ENCODE results near the gene GDF3.
A peak's percentile ranks its signal among the peaks of the same experiment; 100 is the strongest.
"Not testable (repeated sequence)": the region's sequence is repeated elsewhere in the genome, so short reads cannot be mapped to it uniquely, and the experiment has no call there.

GDF3 gene

GRCh38 chr12:7695566-7696197 is at the start of gene GDF3:
TSS of gene GDF3 (minus strand) at chr12:7695775. CDS start at chr12:7695728, 47 bp downstream.
- no peak for DNase-seq

GRCh38 chr12:7732993-7733392 is 37.4 kb upstream of the GDF3 start:
- no peak for DNase-seq

DNA sequence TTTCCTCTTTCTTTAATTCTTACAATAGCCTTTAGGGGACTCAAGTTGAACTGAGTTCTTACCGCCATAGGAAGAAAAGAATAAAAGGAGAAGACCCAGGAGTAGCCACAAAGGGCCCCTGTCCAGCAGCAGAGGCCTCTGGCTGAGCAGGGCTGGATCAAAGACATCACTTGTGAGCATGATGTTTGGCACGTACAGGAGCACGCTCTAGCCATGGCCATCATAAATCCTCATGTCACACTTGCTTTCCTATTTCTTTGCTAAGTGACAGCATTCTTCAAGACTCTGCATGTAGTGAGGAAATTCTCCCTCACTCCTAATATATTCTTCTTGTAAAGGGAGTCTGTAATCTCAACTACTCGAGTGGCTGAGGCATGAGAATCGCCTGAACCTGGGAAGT is 35.9 kb upstream of the GDF3 start:
- no peak for DNase-seq

- DNase-seq: not testable (repeated sequence)
Observed at GRCh38 chr12:7730984-7731383, 35.4 kb upstream of the GDF3 start.

GRCh38 chr12:7729746-7730145 is 34.2 kb upstream of the GDF3 start:
- no peak for DNase-seq

DNA sequence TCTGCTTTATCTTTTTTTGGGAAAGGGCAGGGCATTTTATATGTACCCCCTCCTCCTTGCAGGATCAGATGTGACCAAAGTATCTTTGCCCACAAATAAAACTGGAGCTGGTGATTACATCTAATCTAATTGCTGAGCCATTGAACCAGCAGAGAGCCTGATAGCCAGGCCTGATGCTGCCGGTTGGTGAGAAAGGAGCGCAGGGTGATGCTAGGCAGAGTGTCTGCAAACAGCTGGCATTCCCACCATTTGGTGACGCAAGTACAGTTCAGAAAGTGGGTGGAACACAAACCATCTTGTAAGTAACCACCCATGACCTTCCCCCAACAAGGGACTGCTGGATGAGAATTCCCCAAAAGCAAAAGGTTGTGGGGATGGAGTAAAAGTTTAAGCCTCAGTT is 28.4 kb upstream of the GDF3 start:
- no peak for DNase-seq

GRCh38 chr12:7719946-7720730 is 24.6 kb upstream of the GDF3 start:
- no peak for DNase-seq

DNA sequence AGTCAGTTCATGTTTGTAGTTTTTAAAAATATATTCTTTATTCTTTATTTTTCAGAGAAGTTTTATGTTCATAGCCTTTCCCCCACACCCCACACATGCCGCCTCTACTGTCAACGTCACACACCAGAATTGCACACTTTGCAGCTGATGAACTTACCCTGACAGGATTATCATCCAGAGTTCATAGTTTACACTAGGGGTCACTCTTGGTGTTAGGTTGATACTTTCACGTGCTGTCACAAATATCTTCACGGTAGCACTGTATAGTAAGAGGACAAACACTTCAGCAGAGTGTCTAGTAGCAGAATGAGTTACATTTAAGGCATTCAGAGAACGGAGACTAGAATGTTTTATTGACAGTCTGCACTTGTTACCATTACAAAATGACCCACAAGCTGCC is 20.8 kb upstream of the GDF3 start:
- no peak for DNase-seq

GRCh38 chr12:7712841-7713442 is 17.4 kb upstream of the GDF3 start:
- no peak for DNase-seq

- no peak for DNase-seq
Observed at GRCh38 chr12:7711133-7711532, 15.6 kb upstream of the GDF3 start, which contains the start of gene DPPA3. TSS of gene DPPA3 (plus strand) at chr12:7711433. CDS start at chr12:7711571, 138 bp downstream.

DNA sequence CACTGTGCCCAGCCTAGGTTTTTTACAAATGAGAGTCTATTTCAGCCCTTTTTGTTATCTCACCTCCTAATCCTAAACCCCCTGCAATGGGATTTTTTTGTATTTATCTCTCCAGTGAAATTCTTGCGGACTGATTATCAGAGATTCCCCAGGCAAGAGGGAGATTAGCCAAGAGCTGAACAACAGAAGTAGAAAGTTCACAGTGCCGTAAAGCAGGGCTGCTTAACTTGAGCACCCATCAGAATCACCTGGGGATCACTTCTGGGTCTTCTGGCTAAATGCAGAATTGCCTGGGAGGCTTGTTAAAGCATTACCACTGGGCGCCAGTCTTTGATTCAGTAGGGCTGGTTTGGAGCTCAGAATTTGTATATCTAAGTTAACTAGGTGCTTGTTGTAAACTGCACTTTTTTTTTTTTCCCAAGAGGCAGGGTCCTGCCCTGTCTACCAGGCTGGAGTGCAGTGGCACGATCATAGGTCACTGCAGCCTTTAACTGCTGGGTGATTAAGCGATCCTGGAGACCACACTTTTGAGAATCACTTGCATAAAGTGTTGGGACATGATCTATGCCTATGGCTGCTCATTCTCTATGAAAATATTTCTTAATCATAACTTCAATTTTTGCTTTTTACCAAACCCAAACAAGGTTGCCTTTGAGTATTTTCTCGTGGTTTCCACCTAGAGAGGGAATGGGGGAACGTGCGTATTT is 14.5 kb upstream of the GDF3 start:
- DNase-seq: no peak

GRCh38 chr12:7705846-7706245 is 10.3 kb upstream of the GDF3 start:
- no peak for DNase-seq

GRCh38 chr12:7695237-7695560 is 376 bp downstream of the GDF3 start:
- no peak for DNase-seq

DNA sequence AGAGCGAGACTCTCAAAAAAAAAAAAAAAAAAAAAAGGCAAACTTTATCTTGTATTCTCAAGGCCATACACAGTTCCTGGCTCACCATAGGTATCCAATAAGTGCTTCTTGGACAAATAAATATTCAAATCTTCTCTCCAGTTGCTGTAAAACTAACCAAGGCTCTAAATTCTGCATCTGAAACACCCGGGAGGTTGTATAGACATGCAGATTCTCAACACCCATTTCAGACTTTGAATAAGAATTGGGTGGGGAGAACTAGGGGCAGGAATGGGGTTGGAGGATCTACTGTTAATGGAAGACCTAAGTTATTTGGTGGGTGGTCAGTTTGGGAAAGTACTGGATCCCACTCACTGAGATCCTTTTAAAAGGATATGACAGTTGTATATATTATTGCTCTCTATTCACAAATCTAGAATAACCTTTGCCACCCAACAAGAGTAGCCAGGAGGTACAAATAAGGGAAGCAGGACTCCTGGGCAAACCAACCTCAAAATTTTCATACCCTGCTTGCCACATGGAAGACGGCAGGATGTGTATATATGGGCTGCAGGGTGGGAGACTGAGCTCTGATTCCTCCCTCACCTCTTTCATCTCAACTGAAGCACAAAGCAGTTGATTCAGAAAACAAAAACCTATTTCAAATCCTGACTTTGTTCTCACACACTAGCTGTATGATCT is 879 bp downstream of the GDF3 start:
- no peak for DNase-seq

GRCh38 chr12:7693793-7694192 is 1.8 kb downstream of the GDF3 start:
- DNase-seq: no peak

DNA sequence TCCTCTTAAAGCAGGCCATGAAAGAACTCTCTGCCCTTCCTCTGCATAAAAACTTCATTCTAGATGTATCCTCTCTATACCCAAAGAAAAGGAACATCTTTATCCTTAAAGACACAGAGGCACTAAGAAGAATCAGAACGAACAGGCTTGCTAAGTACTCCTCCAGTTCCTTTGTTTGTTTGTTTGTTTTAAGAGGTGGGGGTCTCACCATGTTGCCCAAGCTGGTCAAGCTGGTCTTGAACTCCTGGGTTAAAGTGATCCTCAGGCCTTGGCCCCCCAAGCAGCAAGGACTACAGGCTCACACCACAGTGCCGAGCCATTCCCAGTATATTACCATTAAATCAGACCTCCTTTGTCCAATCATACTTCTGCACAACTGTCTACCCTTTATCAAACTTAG is 14.0 kb downstream of the GDF3 start:
- DNase-seq: no peak

- no peak for DNase-seq
Observed at GRCh38 chr12:7679251-7680045, 16.1 kb downstream of the GDF3 start.

GRCh38 chr12:7678744-7679143 is 16.8 kb downstream of the GDF3 start:
- DNase-seq: no peak

- peak; percentile 27 for DNase-seq
Observed at GRCh38 chr12:7677432-7677888, 18.1 kb downstream of the GDF3 start.

GRCh38 chr12:7675455-7675854 is 20.1 kb downstream of the GDF3 start:
- not testable (repeated sequence) for DNase-seq

DNA sequence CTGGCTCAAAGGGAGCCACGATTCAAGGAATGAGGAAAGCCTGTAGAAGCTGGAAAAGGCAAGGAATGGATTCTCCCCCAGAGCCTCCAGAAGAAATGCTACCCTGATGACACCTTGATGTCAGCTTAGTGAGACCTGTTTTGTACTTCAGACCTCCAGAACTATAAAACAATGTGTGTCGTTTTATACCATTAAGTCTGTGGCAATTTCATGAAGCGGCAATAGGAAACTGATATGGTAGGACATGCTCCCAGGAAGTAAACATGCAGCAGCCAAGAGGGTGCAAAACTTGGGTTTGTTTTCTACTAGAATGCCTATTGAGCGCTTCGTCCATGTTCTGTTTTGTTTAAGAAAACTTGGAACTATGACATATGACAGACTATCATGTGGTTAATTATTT is 27.4 kb downstream of the GDF3 start:
- DNase-seq: no peak

- no peak for DNase-seq
Observed at GRCh38 chr12:7667125-7667524, 28.4 kb downstream of the GDF3 start.
